Measurements from ENCODE around the gene PLA2G10.
"Not testable (repeated sequence)": the region's sequence is repeated elsewhere in the genome, so short reads cannot be mapped to it uniquely, and the experiment has no call there.

PLA2G10 gene, protein sequence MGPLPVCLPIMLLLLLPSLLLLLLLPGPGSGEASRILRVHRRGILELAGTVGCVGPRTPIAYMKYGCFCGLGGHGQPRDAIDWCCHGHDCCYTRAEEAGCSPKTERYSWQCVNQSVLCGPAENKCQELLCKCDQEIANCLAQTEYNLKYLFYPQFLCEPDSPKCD

DNA sequence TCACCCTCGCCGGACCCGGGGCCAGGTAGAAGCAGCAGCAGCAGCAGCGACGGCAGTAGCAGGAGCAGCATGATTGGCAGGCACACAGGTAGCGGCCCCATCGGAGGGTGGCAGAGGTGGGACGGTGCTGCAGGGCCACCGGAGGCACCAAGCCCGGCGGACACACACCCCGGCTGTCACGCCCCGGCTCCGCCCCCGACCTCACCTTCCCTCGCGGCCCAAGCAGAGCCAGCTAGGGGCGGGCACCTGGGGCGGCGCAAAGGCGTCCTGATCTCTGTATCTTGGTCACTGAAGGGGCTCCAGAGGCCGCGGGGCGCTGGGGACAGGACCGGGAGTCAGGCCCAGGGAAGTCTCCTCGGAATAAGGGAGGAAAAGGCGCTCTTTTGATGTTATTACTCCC is at the start of gene PLA2G10:
PLA2G10 (minus strand) TSS at position 180 of the 400 bp plus-strand sequence; CDS start at position 101, 79 bp downstream.
- DNase-seq (ENCODE audit: extremely low read depth in 1 of 2, low read depth in 1 of 2) = not testable (repeated sequence)

DNA sequence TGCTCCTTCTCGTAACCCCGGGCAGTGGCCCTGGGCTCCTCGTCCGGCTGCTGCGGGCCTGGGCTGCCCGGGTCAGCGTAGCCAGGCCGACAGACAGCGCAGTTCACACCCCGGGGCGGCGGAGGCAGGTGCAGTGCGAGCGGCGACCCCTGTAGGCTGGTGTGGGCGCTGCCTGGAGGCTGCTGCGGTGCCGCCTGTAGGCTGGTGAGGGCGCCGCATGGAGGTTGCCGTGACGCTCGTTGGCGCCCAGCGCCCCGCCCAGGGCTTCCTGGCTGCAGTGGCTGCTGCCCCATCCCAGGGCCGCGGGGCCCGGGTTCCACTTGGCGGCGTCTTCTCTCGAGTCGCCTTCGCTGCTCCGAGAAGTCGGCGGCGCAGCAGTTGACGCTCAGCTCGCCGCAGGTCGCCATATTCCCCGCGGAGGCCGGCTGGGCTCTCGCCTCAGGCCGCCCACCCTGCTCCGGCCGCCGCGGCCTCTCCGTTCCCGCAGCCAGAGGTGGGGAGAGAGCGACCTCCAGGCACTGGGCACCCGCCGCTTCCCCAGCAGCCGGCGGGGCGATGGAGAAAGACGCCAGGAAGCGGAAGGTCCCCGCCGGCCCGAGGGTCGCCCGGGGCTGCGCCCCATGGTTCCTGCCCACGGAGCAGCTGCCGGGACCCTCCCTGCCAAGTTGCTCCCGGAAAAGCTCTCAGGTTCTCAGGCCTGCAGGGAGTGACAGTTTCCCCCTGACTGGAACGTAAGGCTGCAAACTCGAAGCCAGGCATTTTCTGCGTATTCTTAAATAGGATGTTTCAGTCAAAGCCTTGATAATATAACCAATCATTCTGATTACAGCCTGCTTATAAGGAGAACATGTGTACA is 48.4 kb upstream of the PLA2G10 start, which contains the start of gene NPIPA2:
NPIPA2 (plus strand) TSS at position 261 of the 856 bp plus-strand sequence. CDS start 5,533 bp downstream, outside the sequence.
- not testable (repeated sequence) for DNase-seq (ENCODE audit: extremely low read depth in 1 of 2, low read depth in 1 of 2)

GRCh38 chr16:14741794-14742193 is 47.7 kb upstream of the PLA2G10 start:
- not testable (repeated sequence) for DNase-seq (ENCODE audit: extremely low read depth in 1 of 2, low read depth in 1 of 2)

DNA sequence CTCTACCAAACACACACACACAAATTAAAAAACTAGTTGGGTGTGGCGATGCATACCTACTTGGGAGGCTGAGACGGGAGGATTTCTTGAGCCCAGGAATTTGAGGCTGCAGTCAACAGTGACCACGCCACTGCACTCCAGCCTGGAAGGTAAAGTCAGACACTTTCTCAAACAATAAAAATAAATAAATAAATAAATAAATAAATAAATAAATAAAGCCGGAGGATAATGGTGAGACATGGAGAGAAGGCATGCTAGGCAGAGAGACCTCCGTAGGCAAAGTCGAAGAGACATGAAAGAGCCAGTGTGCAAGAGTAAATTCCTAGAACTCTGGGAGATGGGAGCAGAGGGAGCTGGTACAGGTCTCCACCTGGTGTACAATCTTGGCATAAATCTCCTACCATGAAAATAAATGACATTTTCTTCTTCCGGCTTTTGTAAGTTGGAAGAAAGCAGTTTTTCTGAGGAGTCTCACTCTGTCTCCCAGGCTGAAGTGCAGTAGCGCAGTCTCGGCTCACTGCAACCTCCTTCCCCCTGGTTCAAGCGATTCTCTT is 46.8 kb upstream of the PLA2G10 start:
- DNase-seq (ENCODE audit: extremely low read depth in 1 of 2, low read depth in 1 of 2) = not testable (repeated sequence)

DNA sequence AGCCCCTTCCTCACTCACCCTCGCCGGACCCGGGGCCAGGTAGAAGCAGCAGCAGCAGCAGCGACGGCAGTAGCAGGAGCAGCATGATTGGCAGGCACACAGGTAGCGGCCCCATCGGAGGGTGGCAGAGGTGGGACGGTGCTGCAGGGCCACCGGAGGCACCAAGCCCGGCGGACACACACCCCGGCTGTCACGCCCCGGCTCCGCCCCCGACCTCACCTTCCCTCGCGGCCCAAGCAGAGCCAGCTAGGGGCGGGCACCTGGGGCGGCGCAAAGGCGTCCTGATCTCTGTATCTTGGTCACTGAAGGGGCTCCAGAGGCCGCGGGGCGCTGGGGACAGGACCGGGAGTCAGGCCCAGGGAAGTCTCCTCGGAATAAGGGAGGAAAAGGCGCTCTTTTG is 39.1 kb upstream of the PLA2G10 start:
- not testable (repeated sequence) for DNase-seq (ENCODE audit: extremely low read depth in 1 of 2, low read depth in 1 of 2)

- not testable (repeated sequence) for DNase-seq (ENCODE audit: extremely low read depth in 1 of 2, low read depth in 1 of 2)
Observed at GRCh38 chr16:14703156-14704011, 9.3 kb upstream of the PLA2G10 start, which contains the start of gene NPIPA3. Gene NPIPA3, plus strand, starts transcription at chr16:14703411. Its CDS starts 5,533 bp downstream, at chr16:14708944.

DNA sequence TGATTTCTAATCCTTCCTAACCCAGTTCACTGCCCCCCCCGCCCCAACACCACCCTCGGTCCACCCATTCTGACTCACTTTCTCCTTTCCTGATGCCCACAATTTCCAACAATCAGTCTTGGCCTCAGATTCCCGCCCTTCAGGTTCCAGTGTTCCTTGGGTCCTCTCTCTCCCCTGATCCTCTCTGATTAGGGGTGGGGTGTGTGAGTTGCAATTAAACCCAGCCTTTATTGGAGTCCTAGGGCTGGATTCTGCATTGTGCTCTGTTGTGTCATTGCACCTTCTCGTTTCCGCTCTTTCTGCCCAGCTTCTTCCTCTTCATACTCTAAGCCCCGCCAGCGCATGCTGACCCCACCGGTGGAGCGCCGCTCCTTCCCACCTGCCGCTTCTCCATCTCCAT is 8.6 kb upstream of the PLA2G10 start:
- not testable (repeated sequence) for DNase-seq (ENCODE audit: extremely low read depth in 1 of 2, low read depth in 1 of 2)

DNA sequence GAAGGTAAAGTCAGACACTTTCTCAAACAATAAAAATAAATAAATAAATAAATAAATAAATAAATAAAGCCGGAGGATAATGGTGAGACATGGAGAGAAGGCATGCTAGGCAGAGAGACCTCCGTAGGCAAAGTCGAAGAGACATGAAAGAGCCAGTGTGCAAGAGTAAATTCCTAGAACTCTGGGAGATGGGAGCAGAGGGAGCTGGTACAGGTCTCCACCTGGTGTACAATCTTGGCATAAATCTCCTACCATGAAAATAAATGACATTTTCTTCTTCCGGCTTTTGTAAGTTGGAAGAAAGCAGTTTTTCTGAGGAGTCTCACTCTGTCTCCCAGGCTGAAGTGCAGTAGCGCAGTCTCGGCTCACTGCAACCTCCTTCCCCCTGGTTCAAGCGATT is 7.8 kb upstream of the PLA2G10 start:
- DNase-seq (ENCODE audit: extremely low read depth in 1 of 2, low read depth in 1 of 2) = not testable (repeated sequence)

DNA sequence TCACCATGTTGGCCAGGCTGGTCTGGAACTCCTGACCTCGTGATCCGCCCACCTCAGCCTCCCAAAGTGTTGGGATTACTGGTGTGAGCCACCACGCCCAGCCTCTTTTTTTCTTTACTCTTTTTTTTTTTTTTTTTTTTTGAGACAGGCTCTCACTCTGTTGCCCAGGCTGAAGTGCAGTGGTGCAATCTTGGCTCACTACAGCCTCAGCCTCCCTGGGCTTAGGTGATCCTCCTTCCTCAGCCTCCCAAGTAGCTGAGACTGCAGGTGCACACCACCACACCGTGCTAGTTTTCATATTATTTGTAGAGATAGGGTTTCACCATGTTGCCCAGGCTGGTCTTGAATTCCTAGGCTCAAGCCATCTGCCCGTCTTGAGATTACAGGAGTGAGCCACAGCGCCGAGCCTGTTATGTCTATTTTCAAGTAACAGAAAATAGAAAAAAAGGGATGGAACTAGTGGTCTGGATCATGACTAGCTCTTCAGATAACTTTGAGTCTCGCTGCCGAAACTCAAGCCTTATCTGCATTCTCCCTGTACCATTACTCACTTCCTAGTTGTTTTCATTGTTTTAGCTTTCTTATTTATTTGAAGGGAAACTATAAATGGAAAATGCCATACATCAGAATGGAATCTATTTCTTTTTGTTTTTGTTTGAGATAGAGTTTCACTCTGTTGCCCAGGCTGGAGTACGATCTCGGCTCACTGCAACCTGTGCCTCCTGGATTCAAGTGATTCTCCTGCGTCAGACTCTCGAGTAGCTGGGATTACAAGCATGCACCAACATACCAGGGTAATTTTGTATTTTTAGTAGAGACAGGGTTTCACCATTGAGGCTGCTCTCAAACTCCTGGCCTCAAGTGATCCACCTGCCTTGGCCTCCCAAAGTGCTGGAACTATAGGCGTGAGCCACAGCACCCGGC is 8.0 kb downstream of the PLA2G10 start:
- DNase-seq (ENCODE audit: extremely low read depth in 1 of 2, low read depth in 1 of 2) = not testable (repeated sequence)

DNA sequence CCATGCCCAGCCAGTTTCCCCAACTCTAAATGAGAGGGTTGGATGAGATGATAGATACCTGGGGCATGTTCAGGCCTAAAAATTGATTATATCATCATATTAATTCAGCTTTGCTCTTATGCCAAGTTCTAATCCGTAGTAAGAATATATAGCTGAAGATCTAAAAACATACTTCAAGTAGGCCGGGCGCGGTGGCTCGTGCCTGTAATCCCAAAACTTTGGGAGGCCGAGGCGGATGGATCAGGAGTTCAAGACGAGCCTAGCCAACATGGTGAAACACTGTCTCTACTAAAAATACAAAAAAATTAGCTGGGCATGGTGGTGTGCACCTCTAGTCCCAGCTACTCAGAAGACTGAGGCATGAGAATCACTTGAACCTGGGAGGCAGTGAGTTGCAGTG is 12.0 kb downstream of the PLA2G10 start:
- DNase-seq (ENCODE audit: extremely low read depth in 1 of 2, low read depth in 1 of 2) = no peak

- no peak for DNase-seq (ENCODE audit: extremely low read depth in 1 of 2, low read depth in 1 of 2)
Observed at GRCh38 chr16:14681115-14681514, 13.0 kb downstream of the PLA2G10 start.

GRCh38 chr16:14680396-14680795 is 13.7 kb downstream of the PLA2G10 start:
- not testable (repeated sequence) for DNase-seq (ENCODE audit: extremely low read depth in 1 of 2, low read depth in 1 of 2)

DNA sequence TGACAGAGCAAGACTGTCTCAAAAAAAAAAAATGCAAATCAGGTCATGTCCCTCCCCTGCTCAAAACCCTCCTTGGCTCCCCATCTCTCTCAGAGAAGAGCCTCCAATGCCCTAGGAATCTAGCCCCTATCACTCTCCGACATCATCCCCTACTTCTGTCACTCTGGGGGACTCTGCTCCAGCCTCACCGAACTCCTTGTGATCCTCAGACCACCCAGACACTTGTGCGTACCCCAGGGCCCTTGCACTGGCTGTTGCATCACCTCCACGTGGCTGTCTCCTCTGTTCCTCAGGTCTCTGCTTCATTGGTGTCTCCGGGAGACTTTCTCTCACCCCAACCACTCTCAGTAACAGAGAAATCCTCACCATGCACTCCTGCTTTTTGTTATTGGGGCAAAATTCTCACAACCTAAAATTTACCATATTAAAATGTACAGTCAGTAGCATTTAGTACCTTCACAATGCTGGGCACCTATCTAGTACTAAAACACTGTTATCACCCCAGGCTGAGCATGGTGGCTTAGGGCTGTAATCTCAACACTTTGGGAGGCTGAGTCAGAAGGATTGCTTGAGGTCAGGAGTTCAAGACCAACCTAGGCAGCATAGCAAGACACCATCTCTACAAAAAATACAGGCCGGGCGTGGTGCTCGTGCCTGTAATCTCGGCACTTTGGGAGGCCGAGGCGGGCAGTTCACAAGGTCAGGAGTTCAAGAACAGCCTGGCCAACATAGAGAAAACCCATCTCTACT is 15.2 kb downstream of the PLA2G10 start:
- DNase-seq (ENCODE audit: extremely low read depth in 1 of 2, low read depth in 1 of 2) = no peak

DNA sequence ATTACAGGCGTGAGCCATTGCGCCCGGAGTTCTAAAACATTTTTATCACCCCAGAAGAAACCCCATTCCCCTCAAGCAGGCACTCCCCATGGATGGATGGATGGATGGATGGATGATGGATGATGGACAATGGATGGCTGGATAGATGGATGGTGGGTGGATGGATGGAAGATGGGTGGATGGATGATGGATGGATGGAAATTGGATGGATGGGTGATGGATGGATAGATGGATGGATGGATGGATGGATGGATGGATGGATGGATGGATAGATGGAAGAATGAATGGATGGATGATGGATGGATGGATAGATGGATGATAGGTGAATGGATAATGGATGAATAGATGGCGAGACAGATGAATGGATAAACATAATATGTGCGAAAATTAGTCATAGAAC is 16.5 kb downstream of the PLA2G10 start:
- no peak for DNase-seq (ENCODE audit: extremely low read depth in 1 of 2, low read depth in 1 of 2)

GRCh38 chr16:14676633-14677032 is 17.5 kb downstream of the PLA2G10 start:
- no peak for DNase-seq (ENCODE audit: extremely low read depth in 1 of 2, low read depth in 1 of 2)

DNA sequence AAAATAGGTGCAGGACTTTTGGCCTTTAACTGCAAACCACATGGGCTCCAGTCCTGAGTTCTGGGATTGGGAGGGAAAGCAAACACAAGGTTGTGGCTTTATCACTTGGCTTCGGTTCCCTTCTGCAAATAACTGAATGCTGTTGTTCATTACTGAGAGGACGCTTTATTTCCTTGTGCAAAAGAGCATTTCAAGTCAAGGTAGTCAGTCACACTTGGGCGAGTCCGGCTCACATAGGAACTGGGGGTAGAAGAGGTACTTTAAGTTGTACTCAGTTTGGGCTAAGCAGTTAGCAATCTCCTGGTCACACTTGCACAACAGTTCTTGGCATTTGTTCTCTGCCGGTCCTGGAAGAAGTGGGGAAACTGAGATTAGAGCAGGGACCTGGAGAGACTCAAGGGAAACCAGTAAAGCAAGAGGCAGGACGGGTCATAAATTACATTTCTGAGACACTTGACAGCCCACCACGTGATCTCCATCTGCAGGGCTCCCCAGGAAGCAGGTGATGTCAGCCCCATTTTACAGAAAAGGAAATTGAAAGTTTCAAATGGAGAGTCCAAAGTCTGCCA is 21.6 kb downstream of the PLA2G10 start:
- no peak for DNase-seq (ENCODE audit: extremely low read depth in 1 of 2, low read depth in 1 of 2)

GRCh38 chr16:14669776-14670175 is 24.3 kb downstream of the PLA2G10 start:
- DNase-seq (ENCODE audit: extremely low read depth in 1 of 2, low read depth in 1 of 2) = no peak

DNA sequence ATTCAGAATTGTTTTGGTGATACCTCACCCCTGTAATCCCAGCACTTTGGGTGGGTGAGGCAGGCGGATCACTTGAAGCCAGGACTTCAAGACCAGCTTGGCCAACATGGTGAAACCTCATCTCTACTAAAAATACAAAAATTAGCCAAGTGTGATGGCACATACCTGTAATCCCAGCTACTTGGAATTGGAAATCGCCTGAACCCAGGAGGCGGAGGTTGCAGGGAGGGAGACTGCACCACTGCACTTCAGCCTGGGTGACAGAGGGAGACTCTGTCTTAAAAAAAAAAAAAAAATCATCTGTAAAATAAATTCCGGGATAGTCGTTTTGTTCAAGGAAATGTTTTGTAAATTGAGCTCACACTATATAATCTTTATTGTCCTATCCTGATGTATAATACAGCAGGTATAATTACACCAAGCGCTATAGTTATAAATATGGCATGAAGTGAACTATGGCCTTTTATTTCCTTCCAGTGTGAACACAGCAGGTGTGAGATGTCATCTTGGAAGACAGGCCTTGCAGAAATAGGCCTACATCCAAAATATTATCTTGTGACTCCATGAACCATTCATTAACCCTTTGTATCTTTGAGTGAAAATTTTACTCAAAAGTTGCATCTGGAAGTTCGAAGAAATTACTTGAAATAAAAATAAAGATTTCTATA is 25.4 kb downstream of the PLA2G10 start:
- no peak for DNase-seq (ENCODE audit: extremely low read depth in 1 of 2, low read depth in 1 of 2)

Measured in stimulated activated CD8-positive, alpha-beta memory T cell treated with anti-CD3 and anti-CD28 coated beads, Interleukin-7, amount 100 ng/mL, for 48 hours (primary cell).